HG02884 (cell line): ENCODE data around the gene PDE4D.
A peak's percentile ranks its signal among the peaks of the same experiment; 100 is the strongest.
"Not testable (repeated sequence)": the region's sequence is repeated elsewhere in the genome, so short reads cannot be mapped to it uniquely, and the experiment has no call there.

ENCODE experiments used
- ATAC-seq: cut with Tn5 transposase; IDR thresholded peaks from one replicate; pipeline ENCODE4 v1.9.1; 2021; ENCODE audit warnings: mild to moderate bottlenecking, moderate library complexity; ENCODE audit not compliant: unreplicated experiment

Gene PDE4D

DNA sequence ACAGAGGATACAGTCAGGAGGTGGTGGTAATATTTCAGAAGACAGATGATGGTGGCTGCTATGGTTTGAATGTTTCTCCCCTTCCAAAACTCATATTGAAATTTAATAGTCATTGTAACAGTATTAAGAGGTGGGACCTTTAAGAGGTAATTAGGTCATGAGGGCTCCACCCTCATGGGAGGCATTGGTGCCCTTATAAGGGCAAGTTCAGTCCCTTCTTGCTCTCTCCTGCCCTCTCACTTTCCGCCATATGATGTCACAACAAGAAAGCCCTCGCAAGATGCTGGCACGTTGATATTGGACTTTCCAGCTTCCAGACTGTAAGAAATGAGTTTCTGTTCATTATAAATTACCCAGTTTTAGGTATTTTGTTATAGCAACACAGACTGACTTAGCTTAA, 274.9 kb downstream of the PDE4D start:
- ATAC-seq: no peak

GRCh38 chr5:59617186-59617771, 276.2 kb downstream of the PDE4D start:
- ATAC-seq: no peak

DNA sequence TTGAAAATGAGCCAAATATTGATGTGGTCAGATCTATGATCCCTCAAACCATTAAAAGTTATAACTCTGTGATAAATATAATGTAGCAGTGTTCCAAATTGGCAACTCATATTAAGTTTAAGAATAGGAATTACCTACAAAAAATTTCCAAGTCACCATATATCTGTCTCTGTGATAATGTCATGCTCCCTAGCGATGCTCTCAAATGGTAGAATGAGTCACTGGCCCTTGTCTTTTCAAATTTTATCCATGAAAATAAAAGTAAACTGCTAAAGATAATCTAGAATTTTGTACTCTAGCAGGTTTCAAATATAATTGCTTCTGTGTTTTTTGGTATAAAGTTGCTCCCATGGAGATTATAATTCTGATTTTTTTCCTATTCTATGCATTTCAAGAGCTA, 277.1 kb downstream of the PDE4D start:
- ATAC-seq: no peak

DNA sequence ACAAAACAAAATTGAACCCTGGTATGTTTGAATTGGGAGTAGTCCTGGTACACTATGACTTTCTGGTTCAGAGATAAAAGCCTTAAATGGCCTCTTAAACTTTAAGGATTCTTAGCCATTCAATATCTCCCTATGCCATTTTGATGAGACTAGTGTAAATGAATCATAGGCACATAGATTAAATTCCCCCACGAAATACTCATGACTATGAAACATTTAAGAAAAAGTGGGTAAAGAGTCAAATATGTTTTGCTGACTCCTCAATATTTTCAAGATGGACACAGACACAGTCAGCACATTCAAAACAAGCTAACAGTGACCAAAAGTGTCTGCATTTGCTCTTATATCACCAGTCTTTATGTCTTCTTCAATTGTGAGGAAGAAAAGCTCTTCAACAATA, 278.3 kb downstream of the PDE4D start:
- ATAC-seq: no peak

DNA sequence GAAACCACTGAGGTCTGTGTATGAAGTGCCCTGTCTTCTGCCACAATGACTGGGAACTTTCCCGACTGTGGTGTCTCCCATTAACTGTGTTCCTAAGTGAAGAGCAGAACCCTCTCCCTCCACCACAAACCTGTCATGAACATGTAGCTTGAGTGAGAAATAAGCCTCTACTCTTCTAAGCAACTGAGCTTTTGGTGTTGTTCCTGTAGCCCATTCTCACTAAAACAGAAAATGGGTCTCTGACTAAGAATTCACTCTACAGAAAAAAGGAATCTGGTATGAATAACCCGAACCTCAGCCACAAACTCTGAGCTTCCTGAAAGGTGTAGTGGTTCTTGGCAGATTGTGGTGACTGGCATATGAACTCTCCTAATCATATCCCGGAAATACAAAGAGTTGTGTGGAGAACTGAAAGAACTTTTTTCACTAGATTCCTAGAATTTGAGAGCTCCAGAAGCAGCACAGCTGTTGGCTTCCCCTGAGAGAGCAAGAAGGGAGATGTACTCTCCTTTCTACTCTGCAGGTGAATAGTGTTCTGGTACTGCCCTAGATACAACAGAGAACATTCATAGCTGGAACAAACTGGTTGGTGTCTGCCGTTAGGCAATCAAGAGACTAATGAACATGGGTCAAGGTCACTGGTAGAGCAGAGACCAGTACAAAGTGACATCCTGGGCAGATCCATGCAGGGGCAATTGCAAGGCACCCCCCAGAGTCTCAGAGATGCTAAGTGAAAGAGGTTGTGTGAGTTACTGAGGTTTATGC, 283.8 kb downstream of the PDE4D start:
- ATAC-seq: no peak

- ATAC-seq: peak; percentile 64
These were observed 284.8 kb downstream of the PDE4D start for GRCh38 chr5:59608745-59609144.

DNA sequence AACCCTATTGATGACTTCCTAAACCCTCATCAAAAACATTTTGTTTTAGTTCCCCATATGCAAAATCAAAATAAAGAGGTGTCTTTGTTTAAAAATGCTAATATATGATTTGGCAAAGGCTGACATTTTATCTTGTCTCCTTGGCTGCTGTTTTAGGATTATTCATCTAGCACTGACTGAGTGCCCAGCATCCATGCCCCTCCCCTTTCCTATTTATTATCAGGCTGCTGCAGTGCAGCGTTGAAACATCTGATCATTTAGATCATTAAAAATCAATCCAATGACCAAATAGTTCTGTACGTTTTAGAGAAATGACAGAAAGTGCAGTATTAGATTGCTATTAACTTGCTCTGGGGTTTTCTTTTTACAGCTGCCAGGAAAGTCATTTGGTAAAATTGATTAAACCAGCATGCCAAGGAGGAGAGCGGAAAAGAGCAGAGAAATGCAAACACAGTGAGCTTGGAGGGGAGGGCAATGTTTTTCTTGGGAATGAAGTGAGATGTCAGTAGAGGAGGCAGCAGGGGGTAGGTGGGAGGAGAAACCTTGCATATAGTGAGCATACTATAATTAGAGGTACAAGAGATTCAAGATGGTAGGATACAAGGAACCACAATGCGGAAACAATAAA, 286.3 kb downstream of the PDE4D start:
- ATAC-seq: no peak

DNA sequence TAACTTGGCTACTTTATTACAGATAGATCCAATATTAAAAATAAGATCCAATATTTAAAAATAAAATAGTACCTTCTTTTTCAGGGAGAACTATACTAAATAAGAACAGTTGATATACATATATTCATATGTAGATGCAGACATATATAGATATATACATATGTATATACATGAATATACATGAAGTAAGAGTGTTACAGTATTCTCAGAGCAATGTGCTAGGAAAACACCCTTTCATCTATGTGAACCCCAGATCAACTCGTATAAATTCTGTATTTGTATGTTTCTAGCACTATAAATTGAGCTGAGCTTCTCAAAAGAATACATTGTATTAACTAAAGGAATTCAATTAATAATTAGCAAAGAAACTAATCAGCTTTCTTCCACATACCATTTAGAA, 287.6 kb downstream of the PDE4D start:
- ATAC-seq: no peak

GRCh38 chr5:59604111-59604510, 289.4 kb downstream of the PDE4D start:
- no peak for ATAC-seq

DNA sequence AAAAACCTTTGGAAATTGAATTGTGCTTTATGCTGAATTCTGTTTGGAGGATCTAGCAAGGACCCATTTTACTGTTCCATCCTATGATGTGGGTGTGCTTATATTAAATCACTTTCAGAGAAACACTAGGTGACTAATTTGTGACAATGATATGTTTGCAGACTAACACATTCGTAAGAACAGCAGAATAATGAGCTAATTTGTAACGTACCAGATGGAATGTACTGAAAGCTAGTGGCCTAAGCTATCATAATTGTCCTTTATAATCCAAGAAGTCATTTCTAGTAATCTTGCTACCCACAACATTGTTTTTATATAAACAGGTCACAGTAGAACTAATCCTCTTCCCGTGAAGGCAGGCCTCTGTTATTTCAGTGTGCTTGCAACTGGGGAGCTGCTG, 292.5 kb downstream of the PDE4D start:
- ATAC-seq: no peak

DNA sequence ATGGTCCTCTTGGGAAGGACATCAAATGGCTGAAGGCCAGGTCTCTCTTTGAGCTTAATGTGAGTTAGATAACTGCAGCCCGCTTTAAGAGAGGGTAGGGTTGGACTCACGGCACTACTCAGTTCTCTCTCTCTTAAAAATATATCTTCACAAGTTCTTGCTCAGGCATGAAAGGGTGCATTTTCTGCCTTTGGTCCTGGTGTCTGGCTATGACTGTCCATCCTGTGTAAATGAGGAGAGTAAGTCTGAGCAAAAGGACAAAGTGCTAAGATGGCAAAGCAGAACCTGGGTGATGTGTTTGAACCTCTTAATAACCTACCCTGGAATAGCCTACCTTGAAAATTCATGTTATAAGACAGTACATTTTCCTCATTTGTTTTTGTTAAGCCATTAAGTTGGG, 293.4 kb downstream of the PDE4D start:
- no peak for ATAC-seq

- no peak for ATAC-seq
These were observed 293.8 kb downstream of the PDE4D start for GRCh38 chr5:59599729-59600128.

DNA sequence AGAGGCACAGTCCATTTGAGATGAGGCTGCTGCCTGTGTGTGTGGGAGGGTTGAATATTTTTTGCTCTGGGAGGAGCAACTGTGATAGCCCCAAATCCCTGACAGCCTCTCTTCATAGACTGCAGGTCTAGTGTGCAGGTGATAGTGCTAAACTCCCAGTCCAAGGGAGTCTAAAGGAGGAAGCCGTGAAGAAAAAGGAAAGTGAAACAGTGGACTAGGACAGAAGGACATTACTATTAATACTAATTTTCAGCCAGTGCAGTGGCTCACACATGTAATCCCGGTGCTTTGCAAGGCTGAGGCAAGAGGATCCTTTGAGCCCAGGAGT, 295.0 kb downstream of the PDE4D start:
- ATAC-seq: peak; percentile 64

- ATAC-seq: no peak
These were observed 295.6 kb downstream of the PDE4D start for GRCh38 chr5:59597690-59598546.

GRCh38 chr5:59596586-59597350, 296.8 kb downstream of the PDE4D start:
- ATAC-seq: no peak

GRCh38 chr5:59594118-59594517, 299.4 kb downstream of the PDE4D start:
- not testable (repeated sequence) for ATAC-seq

DNA sequence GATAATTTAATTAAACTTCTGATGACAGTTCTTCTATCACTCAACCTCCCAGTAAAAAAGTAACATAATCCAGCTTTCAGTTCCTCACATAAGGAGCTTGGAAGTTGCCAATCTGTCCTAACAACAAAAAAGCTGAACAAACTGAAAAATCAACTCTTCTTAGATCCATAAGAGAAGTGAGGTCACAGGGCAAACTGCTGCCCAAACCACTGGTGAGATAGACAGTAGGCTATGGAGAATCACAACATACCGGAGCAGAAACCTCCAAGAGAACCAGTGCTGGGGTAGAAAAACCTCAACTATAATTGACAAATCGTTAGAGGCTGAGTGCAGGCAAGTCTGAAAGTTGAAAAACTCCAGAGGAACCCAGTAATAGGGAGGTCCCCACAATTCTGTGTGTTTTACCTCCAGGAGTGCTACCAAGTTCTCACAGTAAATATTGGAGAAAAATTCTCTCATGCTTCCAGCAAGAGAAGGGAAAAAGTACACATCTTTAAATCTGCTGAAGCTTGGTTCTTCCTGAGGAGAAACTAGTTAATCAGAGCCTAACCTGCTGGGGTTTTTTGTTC, 300.0 kb downstream of the PDE4D start:
- ATAC-seq: no peak

DNA sequence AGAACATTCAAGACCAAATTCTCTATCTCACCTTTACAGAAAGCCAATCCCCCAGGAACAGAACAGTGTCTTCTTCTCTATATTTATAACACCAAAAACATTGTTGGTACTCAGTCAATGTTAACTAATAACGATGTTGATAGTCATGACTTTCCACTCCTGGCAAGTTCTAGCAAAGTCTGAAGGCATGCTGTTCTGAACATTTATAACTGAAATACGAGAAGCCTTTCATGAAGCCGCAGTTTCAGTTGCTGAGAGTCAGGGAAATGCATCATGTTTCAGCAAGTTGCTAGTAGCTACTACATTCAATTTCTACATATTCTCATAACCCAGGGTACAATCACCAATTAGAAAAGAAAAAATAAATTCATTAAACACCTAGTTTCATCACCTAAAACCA, 301.4 kb downstream of the PDE4D start:
- no peak for ATAC-seq

DNA sequence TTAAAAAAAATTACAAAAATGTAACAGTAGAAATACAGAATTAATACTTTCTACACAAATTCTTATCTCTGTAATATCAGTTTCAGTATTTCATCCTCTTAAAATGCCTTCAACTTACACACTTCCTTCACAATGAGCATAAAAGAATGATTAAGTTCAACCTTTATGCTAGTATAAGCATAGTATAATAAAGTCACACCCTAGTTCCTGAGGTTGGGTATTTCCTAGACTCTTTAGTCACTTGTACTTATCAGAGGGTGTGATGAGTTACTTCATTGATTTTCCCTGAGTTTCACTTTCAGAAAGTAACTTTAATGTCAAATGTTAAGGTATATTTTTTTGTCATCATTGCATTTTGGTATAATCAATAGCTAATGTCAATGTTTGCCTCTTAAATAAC, 302.4 kb downstream of the PDE4D start:
- peak; percentile 76 for ATAC-seq

DNA sequence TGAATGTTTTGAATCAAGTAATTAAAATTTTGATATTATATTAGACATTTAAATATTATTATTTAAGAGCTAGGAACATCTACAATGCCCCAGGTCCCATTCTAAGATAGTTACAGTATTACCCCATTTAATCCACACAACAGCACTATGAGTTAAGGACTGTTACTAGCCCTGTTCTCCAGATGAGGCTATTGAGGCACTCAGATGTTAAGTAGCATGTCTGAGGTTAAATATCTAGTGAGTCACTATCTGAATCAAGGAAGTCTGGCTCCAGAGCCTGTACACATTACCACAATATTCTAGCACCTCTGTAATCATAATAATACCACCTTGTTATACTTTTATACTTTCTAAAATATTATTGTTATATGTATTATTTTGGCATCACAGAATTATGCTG, 304.6 kb downstream of the PDE4D start:
- ATAC-seq: no peak
